ENCODE results near the gene NELL1. TPM values are rescaled to one million over a fixed set of nuclear protein-coding genes. Genes with fewer than 3 reads are reported as not detected.
A peak's percentile ranks its signal among the peaks of the same experiment; 100 is the strongest.

The NELL1 gene
- total RNA-seq, 1 experiment from 2014 or later = not detected

DNA sequence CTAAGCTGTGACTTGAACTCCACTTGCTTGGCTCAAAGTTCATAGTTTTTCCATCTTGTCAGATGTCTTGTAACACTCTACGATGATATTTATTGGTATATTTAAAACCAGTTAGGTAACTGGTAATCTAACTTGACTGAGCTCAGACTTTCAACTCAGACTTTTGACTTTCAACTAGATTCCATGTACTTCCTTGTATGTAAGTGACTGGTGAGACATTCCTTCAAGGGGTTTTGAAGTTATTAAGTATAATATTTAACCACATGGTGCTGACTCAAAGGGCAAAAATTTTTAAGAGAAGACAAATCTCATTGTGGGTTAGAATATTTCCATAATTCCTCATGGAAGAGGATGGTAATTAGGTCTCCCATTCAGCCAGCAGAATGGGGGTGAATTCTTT lies 892.2 kb downstream of the NELL1 start:
- H3K36me3 ChIP-seq (ENCODE audit: control insufficient read depth, insufficient read depth, low read length) = no peaks in the 10 kb centered on the region
- Mint-ChIP-seq H3K9me3 (ENCODE audit: unreplicated experiment) (peaks cover 22% of the 10 kb centered on the region), H3K4me1 (ENCODE audit: low read depth, unreplicated experiment) (peaks cover 31% of the 10 kb centered on the region), H3K27me3 (ENCODE audit: insufficient read depth, unreplicated experiment) (no peaks in the 10 kb centered on the region), H3K36me3 (ENCODE audit: insufficient read depth, unreplicated experiment) (no peaks in the 10 kb centered on the region), H3K4me3 (ENCODE audit: unreplicated experiment) (no peak overlapping the region), H3K27ac (ENCODE audit: unreplicated experiment) (peak overlapping the region; percentile 81)
- H3K27me3 ChIP-seq (replicated peaks; ENCODE audit: control insufficient read depth, insufficient read depth, low read length) = no peaks in the 10 kb centered on the region
- ChIA-PET CTCF (no interaction called here), POLR2A (no interaction called here)
- H3K9me3 ChIP-seq = no peaks in the 10 kb centered on the region
- TF ChIP-seq, protein P1, sequence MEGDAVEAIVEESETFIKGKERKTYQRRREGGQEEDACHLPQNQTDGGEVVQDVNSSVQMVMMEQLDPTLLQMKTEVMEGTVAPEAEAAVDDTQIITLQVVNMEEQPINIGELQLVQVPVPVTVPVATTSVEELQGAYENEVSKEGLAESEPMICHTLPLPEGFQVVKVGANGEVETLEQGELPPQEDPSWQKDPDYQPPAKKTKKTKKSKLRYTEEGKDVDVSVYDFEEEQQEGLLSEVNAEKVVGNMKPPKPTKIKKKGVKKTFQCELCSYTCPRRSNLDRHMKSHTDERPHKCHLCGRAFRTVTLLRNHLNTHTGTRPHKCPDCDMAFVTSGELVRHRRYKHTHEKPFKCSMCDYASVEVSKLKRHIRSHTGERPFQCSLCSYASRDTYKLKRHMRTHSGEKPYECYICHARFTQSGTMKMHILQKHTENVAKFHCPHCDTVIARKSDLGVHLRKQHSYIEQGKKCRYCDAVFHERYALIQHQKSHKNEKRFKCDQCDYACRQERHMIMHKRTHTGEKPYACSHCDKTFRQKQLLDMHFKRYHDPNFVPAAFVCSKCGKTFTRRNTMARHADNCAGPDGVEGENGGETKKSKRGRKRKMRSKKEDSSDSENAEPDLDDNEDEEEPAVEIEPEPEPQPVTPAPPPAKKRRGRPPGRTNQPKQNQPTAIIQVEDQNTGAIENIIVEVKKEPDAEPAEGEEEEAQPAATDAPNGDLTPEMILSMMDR (IDR thresholded peaks at IDR 0.05; ENCODE audit: insufficient read depth in 1 of 2, low read depth in 1 of 2, low read length in 1 of 2, severe bottlenecking in 1 of 2, unreplicated experiment in 1 of 2) = no peak
- peaks cover 61% of the 10 kb centered on the region for H3K4me1 ChIP-seq
- intact Hi-C loops (cut with micrococcal nuclease; ENCODE audit: unreplicated experiment) = no loop called here
- no peak overlapping the region for H3K4me3 ChIP-seq (ENCODE audit: low read depth, low read length)
- peak in 1 of 2 experiments; percentile 24 for DNase-seq
- no TSS peak for BruUV-seq (replicated peaks)

DNA sequence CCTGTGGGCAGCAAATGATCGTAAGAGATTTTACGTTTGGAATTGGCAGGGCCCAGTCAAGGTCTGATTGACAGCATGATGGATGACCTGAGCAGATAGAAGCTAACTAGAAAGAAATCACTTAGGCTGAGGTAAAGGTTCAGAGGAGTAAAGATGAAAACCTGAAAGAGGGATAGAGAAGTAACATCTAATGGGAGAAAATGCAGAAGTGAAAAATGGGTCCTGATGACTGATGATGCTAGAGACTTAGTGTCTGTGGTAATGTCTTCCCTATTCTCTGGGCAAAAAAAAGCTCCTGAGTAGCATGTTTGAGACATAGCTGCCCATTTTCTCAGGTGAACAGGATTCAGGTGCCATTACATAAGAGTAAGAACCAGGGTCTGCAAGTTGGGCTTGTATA lies 894.7 kb downstream of the NELL1 start:
- Histone ChIP-seq H3K9me3 (no peaks in the 10 kb centered on the region), H3K4me3 (ENCODE audit: low read depth, low read length) (no peak overlapping the region), H3K4me1 (peaks cover 69% of the 10 kb centered on the region), H3K36me3 (ENCODE audit: control insufficient read depth, insufficient read depth, low read length) (no peaks in the 10 kb centered on the region), H3K27me3 (replicated peaks; ENCODE audit: control insufficient read depth, insufficient read depth, low read length) (no peaks in the 10 kb centered on the region)
- DNase-seq = no peak
- Mint-ChIP-seq H3K27ac (ENCODE audit: unreplicated experiment) (peak overlapping the region; percentile 15), H3K4me3 (ENCODE audit: unreplicated experiment) (no peak overlapping the region), H3K36me3 (ENCODE audit: insufficient read depth, unreplicated experiment) (no peaks in the 10 kb centered on the region), H3K4me1 (ENCODE audit: low read depth, unreplicated experiment) (peaks cover 38% of the 10 kb centered on the region), H3K9me3 (ENCODE audit: unreplicated experiment) (peaks cover 13% of the 10 kb centered on the region), H3K27me3 (ENCODE audit: insufficient read depth, unreplicated experiment) (no peaks in the 10 kb centered on the region)
- TF ChIP-seq, protein P1 (IDR thresholded peaks at IDR 0.05; ENCODE audit: insufficient read depth in 1 of 2, low read depth in 1 of 2, low read length in 1 of 2, severe bottlenecking in 1 of 2, unreplicated experiment in 1 of 2) = no peak
- ChIA-PET CTCF (no interaction called here), POLR2A (no interaction called here)
- no TSS peak for BruUV-seq (replicated peaks)
- intact Hi-C loops (cut with micrococcal nuclease; ENCODE audit: unreplicated experiment) = no loop called here

DNA sequence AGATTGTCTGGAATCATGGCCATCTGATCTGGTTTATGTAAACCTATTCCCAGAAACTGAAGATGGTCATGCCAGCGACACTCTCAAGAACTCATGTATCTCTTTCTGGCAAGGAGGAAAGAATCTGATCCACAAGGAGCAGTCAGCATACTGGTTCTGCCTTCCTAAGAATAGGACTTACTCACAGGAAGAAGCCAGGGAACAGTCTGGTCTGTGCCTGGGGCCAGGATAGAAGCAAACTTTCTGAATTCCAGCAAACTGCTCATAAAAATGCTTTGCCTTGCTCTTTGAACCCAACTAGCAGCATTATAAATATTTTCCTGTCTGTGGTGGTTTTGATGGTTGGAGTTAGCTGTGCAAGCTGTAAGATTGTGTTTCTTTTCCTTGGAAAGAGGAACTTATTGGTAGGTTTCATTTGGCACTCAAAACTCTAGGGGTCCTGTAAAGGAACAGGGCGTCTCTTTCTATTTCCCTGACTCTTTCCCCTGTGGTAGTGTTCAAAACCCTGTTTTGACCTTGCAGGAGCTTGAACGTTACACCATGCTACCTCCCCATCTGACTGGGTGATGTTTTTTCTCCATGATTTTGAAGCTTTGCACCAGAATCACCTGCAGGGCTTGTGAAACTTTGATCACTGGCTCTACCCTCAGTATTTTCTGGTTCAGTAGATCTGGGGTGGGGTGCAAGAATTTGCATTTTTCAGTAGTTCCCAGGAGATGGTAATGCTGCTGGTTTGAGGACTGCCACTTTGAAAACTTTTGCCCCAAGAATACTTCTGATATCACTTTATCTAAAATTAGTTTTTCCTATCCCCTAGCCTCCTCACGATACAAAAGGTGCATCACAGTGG lies 895.7 kb downstream of the NELL1 start:
- TF ChIP-seq, protein P1 (IDR thresholded peaks at IDR 0.05; ENCODE audit: insufficient read depth in 1 of 2, low read depth in 1 of 2, low read length in 1 of 2, severe bottlenecking in 1 of 2, unreplicated experiment in 1 of 2) = no peak
- Histone ChIP-seq H3K4me1 (peaks cover 62% of the 10 kb centered on the region), H3K36me3 (ENCODE audit: control insufficient read depth, insufficient read depth, low read length) (no peaks in the 10 kb centered on the region), H3K27me3 (replicated peaks; ENCODE audit: control insufficient read depth, insufficient read depth, low read length) (no peaks in the 10 kb centered on the region), H3K4me3 (ENCODE audit: low read depth, low read length) (no peak overlapping the region), H3K9me3 (no peaks in the 10 kb centered on the region)
- H3K4me3 Mint-ChIP-seq (ENCODE audit: unreplicated experiment) = no peak overlapping the region
- intact Hi-C loops (cut with micrococcal nuclease; ENCODE audit: unreplicated experiment) = loop anchor here (1.0 kb wide), 1 partner anchor 13 kb away; no protein-coding TSS in a partner anchor
- no peaks in the 10 kb centered on the region for H3K36me3 Mint-ChIP-seq (ENCODE audit: insufficient read depth, unreplicated experiment)
- POLR2A ChIA-PET = no interaction called here
- no peaks in the 10 kb centered on the region for H3K27me3 Mint-ChIP-seq (ENCODE audit: insufficient read depth, unreplicated experiment)
- peak overlapping the region; percentile 15 for H3K27ac Mint-ChIP-seq (ENCODE audit: unreplicated experiment)
- CTCF ChIA-PET = no interaction called here
- H3K4me1 Mint-ChIP-seq (ENCODE audit: low read depth, unreplicated experiment) = peaks cover 38% of the 10 kb centered on the region
- no TSS peak for BruUV-seq (replicated peaks)
- H3K9me3 Mint-ChIP-seq (ENCODE audit: unreplicated experiment) = peaks cover 13% of the 10 kb centered on the region
- peak; percentile 23 to 56 for DNase-seq

Data from Caco-2 (cell line).